Measurements from ENCODE around the gene TES. TPM values are rescaled to one million over a fixed set of nuclear protein-coding genes. Genes with fewer than 3 reads are reported as not detected.
"Not testable (repeated sequence)": the region's sequence is repeated elsewhere in the genome, so short reads cannot be mapped to it uniquely, and the experiment has no call there.

Gene TES
- total RNA-seq, 2 experiments from 2014 or later = 84.8 to 97.5 TPM

- no peak overlapping the region for H3K27ac Mint-ChIP-seq
- peaks cover 51% of the 10 kb centered on the region for H3K36me3 Mint-ChIP-seq (ENCODE audit: low read depth)
These were observed 31.0 kb downstream of the TES start for GRCh38 chr7:116241291-116241690.

GRCh38 chr7:116242178-116242577, 31.8 kb downstream of the TES start:
- intact Hi-C loops (cut with DNase I, micrococcal nuclease) = no loop called here
- POLR2A ChIA-PET = no interaction called here
- CTCF ChIA-PET = interaction anchor here (1.1 to 15.7 kb wide), 6 partner anchors 10 to 349 kb away, joined by 3 to 293 read pairs (median 5); no protein-coding TSS in a partner anchor
- Mint-ChIP-seq H3K27ac (no peak overlapping the region), H3K36me3 (ENCODE audit: low read depth) (peaks cover 57% of the 10 kb centered on the region), H3K4me3 (no peak overlapping the region), H3K9me3 (ENCODE audit: low read depth) (peaks cover 5% of the 10 kb centered on the region), H3K27me3 (no peaks in the 10 kb centered on the region), H3K4me1 (peaks cover 53% of the 10 kb centered on the region)
- ATAC-seq (no peak), DNase-seq (no peak)

More at GRCh38 chr7:116241291-116241690, 31.0 kb downstream of the TES start:
- DNase-seq (no peak), ATAC-seq (peak; percentile 30)
- intact Hi-C loops (cut with DNase I, micrococcal nuclease) = no loop called here
- Mint-ChIP-seq H3K27me3 (no peaks in the 10 kb centered on the region), H3K4me3 (no peak overlapping the region), H3K4me1 (peaks cover 53% of the 10 kb centered on the region), H3K9me3 (ENCODE audit: low read depth) (peaks cover 5% of the 10 kb centered on the region)
- POLR2A ChIA-PET = no interaction called here
- CTCF ChIA-PET = interaction anchor here (0.5 to 15.7 kb wide), 10 partner anchors 9 to 356 kb away, joined by 3 to 293 read pairs (median 3); no protein-coding TSS in a partner anchor

GRCh38 chr7:116242759-116243158, 32.4 kb downstream of the TES start:
- DNase-seq = no peak
- intact Hi-C loops (cut with DNase I, micrococcal nuclease) = no loop called here

GRCh38 chr7:116244803-116245202, 34.5 kb downstream of the TES start:
- H3K4me3 Mint-ChIP-seq; ATAC-seq; DNase-seq; H3K9me3 Mint-ChIP-seq (ENCODE audit: low read depth); intact Hi-C loops (cut with DNase I, micrococcal nuclease); H3K27me3 Mint-ChIP-seq; POLR2A ChIA-PET: not testable (repeated sequence)
- H3K27ac Mint-ChIP-seq = peak overlapping the region; percentile 26
- CTCF ChIA-PET = interaction anchor here (0.7 to 2.8 kb wide), 2 partner anchors 9 to 13 kb away, joined by 3 to 13 read pairs; no protein-coding TSS in a partner anchor
- peaks cover 39% of the 10 kb centered on the region for H3K4me1 Mint-ChIP-seq
- H3K36me3 Mint-ChIP-seq (ENCODE audit: low read depth) = peaks cover 55% of the 10 kb centered on the region

More at GRCh38 chr7:116242759-116243158, 32.4 kb downstream of the TES start:
- ChIA-PET POLR2A (no interaction called here), CTCF (interaction anchor here (1.2 to 15.7 kb wide), 3 partner anchors 10 to 62 kb away, joined by 5 to 293 read pairs (median 5); no protein-coding TSS in a partner anchor)
- Mint-ChIP-seq H3K4me3 (no peak overlapping the region), H3K27ac (no peak overlapping the region), H3K4me1 (peaks cover 48% of the 10 kb centered on the region), H3K36me3 (ENCODE audit: low read depth) (peaks cover 53% of the 10 kb centered on the region), H3K9me3 (ENCODE audit: low read depth) (peaks cover 5% of the 10 kb centered on the region), H3K27me3 (no peaks in the 10 kb centered on the region)
- no peak for ATAC-seq

GRCh38 chr7:116246357-116246756, 36.0 kb downstream of the TES start:
- ChIA-PET POLR2A (no interaction called here), CTCF (interaction anchor here (0.6 to 2.8 kb wide), 2 partner anchors 10 to 13 kb away, joined by 3 to 13 read pairs; no protein-coding TSS in a partner anchor)
- peak overlapping the region; percentile 4 for H3K27ac Mint-ChIP-seq
- ATAC-seq (peak; percentile 77), DNase-seq (no peak)
- intact Hi-C loops (cut with DNase I, micrococcal nuclease) = no loop called here
- H3K36me3 Mint-ChIP-seq (ENCODE audit: low read depth) = peaks cover 62% of the 10 kb centered on the region
- peaks cover 5% of the 10 kb centered on the region for H3K9me3 Mint-ChIP-seq (ENCODE audit: low read depth)
- peaks cover 34% of the 10 kb centered on the region for H3K4me1 Mint-ChIP-seq
- H3K27me3 Mint-ChIP-seq = no peaks in the 10 kb centered on the region
- no peak overlapping the region for H3K4me3 Mint-ChIP-seq

GRCh38 chr7:116249969-116250553, 39.7 kb downstream of the TES start:
- ChIA-PET CTCF (interaction anchor here (0.6 to 2.5 kb wide), 7 partner anchors 14 to 342 kb away, joined by 3 to 10 read pairs (median 3); no protein-coding TSS in a partner anchor), POLR2A (no interaction called here)
- peaks cover 58% of the 10 kb centered on the region for H3K36me3 Mint-ChIP-seq (ENCODE audit: low read depth)
- DNase-seq (no peak), ATAC-seq (peak; percentile 72)
- peaks cover 36% of the 10 kb centered on the region for H3K4me1 Mint-ChIP-seq
- no peaks in the 10 kb centered on the region for H3K27me3 Mint-ChIP-seq
- H3K9me3 Mint-ChIP-seq (ENCODE audit: low read depth) = peaks cover 5% of the 10 kb centered on the region
- no peak overlapping the region for H3K4me3 Mint-ChIP-seq
- peak overlapping the region; percentile 58 for H3K27ac Mint-ChIP-seq
- intact Hi-C loops (cut with DNase I, micrococcal nuclease) = no loop called here

- POLR2A ChIA-PET = no interaction called here
- ATAC-seq = no peak
- CTCF ChIA-PET = interaction anchor here (0.6 to 3.1 kb wide), 7 partner anchors 16 to 340 kb away, joined by 3 to 15 read pairs (median 4); no protein-coding TSS in a partner anchor
These were observed 41.3 kb downstream of the TES start for GRCh38 chr7:116251675-116252074.

GRCh38 chr7:116252249-116252648, 41.9 kb downstream of the TES start:
- DNase-seq (no peak), ATAC-seq (no peak)
- ChIA-PET POLR2A (no interaction called here), CTCF (interaction anchor here (0.6 to 3.1 kb wide), 8 partner anchors 10 to 340 kb away, joined by 3 to 15 read pairs (median 4); no protein-coding TSS in a partner anchor)
- Mint-ChIP-seq H3K4me3 (no peak overlapping the region), H3K27ac (no peak overlapping the region), H3K36me3 (ENCODE audit: low read depth) (peaks cover 42% of the 10 kb centered on the region), H3K4me1 (peaks cover 22% of the 10 kb centered on the region), H3K9me3 (ENCODE audit: low read depth) (no peaks in the 10 kb centered on the region), H3K27me3 (no peaks in the 10 kb centered on the region)
- intact Hi-C loops (cut with DNase I, micrococcal nuclease) = no loop called here

More at GRCh38 chr7:116251675-116252074, 41.3 kb downstream of the TES start:
- Mint-ChIP-seq H3K27me3 (no peaks in the 10 kb centered on the region), H3K36me3 (ENCODE audit: low read depth) (peaks cover 43% of the 10 kb centered on the region), H3K27ac (no peak overlapping the region), H3K4me1 (peaks cover 22% of the 10 kb centered on the region), H3K9me3 (ENCODE audit: low read depth) (no peaks in the 10 kb centered on the region), H3K4me3 (no peak overlapping the region)
- intact Hi-C loops (cut with DNase I, micrococcal nuclease) = no loop called here
- DNase-seq = no peak

- ATAC-seq (no peak), DNase-seq (no peak)
- peaks cover 27% of the 10 kb centered on the region for H3K36me3 Mint-ChIP-seq (ENCODE audit: low read depth)
- POLR2A ChIA-PET = no interaction called here
- H3K9me3 Mint-ChIP-seq (ENCODE audit: low read depth) = no peaks in the 10 kb centered on the region
- CTCF ChIA-PET = interaction anchor here (0.6 to 6.0 kb wide), 12 partner anchors 9 to 551 kb away, joined by 3 to 67 read pairs (median 4); no protein-coding TSS in a partner anchor
- H3K4me1 Mint-ChIP-seq = peaks cover 25% of the 10 kb centered on the region
- H3K27me3 Mint-ChIP-seq = no peaks in the 10 kb centered on the region
- intact Hi-C loops (cut with DNase I, micrococcal nuclease) = loop anchor here in 1 of 2 experiments (5.0 kb wide), 1 partner anchor 550 kb away; no protein-coding TSS in a partner anchor
- H3K4me3 Mint-ChIP-seq = no peak overlapping the region
- no peak overlapping the region for H3K27ac Mint-ChIP-seq
These were observed 46.8 kb downstream of the TES start for GRCh38 chr7:116257156-116257555.

GRCh38 chr7:116258734-116259133, 48.4 kb downstream of the TES start:
- no peak overlapping the region for H3K4me3 Mint-ChIP-seq
- DNase-seq = peak; percentile 39
- intact Hi-C loops (cut with DNase I, micrococcal nuclease) = loop anchor here (1.0 to 5.0 kb wide), 6 partner anchors 268 to 550 kb away; no protein-coding TSS in a partner anchor
- ATAC-seq = peak; percentile 68
- H3K9me3 Mint-ChIP-seq (ENCODE audit: low read depth) = no peaks in the 10 kb centered on the region
- ChIA-PET POLR2A (no interaction called here), CTCF (interaction anchor here (0.6 to 6.0 kb wide), 24 partner anchors 9 to 1760 kb away, joined by 3 to 67 read pairs (median 4); no protein-coding TSS in a partner anchor)
- no peak overlapping the region for H3K27ac Mint-ChIP-seq
- peaks cover 20% of the 10 kb centered on the region for H3K4me1 Mint-ChIP-seq
- H3K36me3 Mint-ChIP-seq (ENCODE audit: low read depth) = peaks cover 17% of the 10 kb centered on the region
- no peaks in the 10 kb centered on the region for H3K27me3 Mint-ChIP-seq

- ATAC-seq (no peak), DNase-seq (no peak)
- Mint-ChIP-seq H3K4me3 (no peak overlapping the region), H3K9me3 (ENCODE audit: low read depth) (no peaks in the 10 kb centered on the region), H3K27ac (no peak overlapping the region), H3K27me3 (no peaks in the 10 kb centered on the region), H3K4me1 (peaks cover 18% of the 10 kb centered on the region), H3K36me3 (ENCODE audit: low read depth) (peaks cover 15% of the 10 kb centered on the region)
- POLR2A ChIA-PET = no interaction called here
- CTCF ChIA-PET = interaction anchor here (0.7 to 6.0 kb wide), 25 partner anchors 8 to 1339 kb away, joined by 3 to 67 read pairs (median 4); no protein-coding TSS in a partner anchor
- intact Hi-C loops (cut with DNase I, micrococcal nuclease) = loop anchor here (1.0 to 5.0 kb wide), 5 partner anchors 267 to 549 kb away; no protein-coding TSS in a partner anchor
These were observed 49.0 kb downstream of the TES start for GRCh38 chr7:116259156-116259870.

Measured in activated CD4-positive, alpha-beta T cell treated with anti-CD3 and anti-CD28 coated beads for 36 hours (primary cell).